ENCODE results near the gene TTC23L.

DNA sequence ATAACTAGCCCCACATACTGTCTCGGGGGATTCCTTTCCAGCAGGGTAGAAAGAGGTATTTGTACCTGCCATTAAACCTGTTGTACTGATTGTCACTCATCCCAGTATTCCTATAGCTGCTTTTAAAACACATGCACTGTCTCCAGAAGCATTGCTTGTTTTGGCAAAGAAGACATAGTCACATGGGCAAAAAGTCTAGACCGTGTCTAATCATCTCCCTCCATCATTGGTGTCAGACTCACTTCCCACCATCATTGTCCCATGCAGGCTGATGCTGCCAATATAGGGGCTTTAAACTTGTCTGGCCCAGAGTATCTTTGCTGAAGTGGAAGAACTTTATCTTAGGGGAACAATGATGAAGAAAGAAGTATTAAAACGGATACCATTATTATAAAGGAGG, 103.0 kb downstream of the TTC23L start:
- no peak for TF ChIP-seq EZH2 (IDR thresholded peaks at IDR 0.05; ENCODE audit: low read depth, unreplicated experiment)
- no peak for TF ChIP-seq CTCF (conservative IDR thresholded peaks at IDR 0.05; ENCODE audit: low read depth in 2 of 2)
- TF ChIP-seq STAT1 (IDR thresholded peaks at IDR 0.05; ENCODE audit: unreplicated experiment), result no peak
- TF ChIP-seq EZH2phosphoT487 (IDR thresholded peaks at IDR 0.05; ENCODE audit: unreplicated experiment), result no peak
- TF ChIP-seq ETS1 (IDR thresholded peaks at IDR 0.05), result no peak
- TF ChIP-seq CREB1 (CRISPR knock-in tag; IDR thresholded peaks at IDR 0.05; ENCODE audit: low read depth), result no peak
- no peak for TF ChIP-seq REST (IDR thresholded peaks at IDR 0.05; ENCODE audit: unreplicated experiment)
- TF ChIP-seq, protein P1, sequence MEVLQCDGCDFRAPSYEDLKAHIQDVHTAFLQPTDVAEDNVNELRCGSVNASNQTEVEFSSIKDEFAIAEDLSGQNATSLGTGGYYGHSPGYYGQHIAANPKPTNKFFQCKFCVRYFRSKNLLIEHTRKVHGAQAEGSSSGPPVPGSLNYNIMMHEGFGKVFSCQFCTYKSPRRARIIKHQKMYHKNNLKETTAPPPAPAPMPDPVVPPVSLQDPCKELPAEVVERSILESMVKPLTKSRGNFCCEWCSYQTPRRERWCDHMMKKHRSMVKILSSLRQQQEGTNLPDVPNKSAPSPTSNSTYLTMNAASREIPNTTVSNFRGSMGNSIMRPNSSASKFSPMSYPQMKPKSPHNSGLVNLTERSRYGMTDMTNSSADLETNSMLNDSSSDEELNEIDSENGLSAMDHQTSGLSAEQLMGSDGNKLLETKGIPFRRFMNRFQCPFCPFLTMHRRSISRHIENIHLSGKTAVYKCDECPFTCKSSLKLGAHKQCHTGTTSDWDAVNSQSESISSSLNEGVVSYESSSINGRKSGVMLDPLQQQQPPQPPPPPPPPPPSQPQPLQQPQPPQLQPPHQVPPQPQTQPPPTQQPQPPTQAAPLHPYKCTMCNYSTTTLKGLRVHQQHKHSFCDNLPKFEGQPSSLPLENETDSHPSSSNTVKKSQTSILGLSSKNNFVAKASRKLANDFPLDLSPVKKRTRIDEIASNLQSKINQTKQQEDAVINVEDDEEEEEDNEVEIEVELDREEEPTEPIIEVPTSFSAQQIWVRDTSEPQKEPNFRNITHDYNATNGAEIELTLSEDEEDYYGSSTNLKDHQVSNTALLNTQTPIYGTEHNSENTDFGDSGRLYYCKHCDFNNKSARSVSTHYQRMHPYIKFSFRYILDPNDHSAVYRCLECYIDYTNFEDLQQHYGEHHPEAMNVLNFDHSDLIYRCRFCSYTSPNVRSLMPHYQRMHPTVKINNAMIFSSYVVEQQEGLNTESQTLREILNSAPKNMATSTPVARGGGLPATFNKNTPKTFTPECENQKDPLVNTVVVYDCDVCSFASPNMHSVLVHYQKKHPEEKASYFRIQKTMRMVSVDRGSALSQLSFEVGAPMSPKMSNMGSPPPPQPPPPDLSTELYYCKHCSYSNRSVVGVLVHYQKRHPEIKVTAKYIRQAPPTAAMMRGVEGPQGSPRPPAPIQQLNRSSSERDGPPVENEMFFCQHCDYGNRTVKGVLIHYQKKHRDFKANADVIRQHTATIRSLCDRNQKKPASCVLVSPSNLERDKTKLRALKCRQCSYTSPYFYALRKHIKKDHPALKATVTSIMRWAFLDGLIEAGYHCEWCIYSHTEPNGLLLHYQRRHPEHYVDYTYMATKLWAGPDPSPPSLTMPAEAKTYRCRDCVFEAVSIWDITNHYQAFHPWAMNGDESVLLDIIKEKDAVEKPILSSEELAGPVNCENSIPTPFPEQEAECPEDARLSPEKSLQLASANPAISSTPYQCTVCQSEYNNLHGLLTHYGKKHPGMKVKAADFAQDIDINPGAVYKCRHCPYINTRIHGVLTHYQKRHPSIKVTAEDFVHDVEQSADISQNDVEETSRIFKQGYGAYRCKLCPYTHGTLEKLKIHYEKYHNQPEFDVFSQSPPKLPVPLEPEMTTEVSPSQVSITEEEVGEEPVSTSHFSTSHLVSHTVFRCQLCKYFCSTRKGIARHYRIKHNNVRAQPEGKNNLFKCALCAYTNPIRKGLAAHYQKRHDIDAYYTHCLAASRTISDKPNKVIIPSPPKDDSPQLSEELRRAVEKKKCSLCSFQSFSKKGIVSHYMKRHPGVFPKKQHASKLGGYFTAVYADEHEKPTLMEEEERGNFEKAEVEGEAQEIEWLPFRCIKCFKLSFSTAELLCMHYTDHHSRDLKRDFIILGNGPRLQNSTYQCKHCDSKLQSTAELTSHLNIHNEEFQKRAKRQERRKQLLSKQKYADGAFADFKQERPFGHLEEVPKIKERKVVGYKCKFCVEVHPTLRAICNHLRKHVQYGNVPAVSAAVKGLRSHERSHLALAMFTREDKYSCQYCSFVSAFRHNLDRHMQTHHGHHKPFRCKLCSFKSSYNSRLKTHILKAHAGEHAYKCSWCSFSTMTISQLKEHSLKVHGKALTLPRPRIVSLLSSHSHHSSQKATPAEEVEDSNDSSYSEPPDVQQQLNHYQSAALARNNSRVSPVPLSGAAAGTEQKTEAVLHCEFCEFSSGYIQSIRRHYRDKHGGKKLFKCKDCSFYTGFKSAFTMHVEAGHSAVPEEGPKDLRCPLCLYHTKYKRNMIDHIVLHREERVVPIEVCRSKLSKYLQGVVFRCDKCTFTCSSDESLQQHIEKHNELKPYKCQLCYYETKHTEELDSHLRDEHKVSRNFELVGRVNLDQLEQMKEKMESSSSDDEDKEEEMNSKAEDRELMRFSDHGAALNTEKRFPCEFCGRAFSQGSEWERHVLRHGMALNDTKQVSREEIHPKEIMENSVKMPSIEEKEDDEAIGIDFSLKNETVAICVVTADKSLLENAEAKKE (CRISPR knock-in tag; IDR thresholded peaks at IDR 0.05), result no peak
